ENCODE results near the gene RXRG.

RXRG gene

DNA sequence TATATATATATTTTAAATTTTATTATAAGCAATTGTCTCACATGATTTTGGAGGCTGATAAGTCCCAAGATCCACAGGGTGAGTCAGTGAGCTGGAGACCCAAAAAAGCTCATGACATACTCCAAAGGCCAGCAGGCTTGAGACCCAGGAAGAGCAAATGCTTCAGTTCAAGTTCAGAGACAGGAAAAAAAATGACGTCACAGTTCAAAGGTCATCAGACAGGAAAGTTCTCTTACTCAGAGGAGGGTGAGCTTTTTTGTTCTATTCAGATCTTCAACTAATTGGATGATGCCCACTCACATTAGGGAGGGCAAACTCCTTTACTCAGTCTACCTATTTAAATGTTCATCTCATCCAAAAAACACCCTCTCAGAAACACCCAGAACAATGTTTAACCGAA is 18.2 kb downstream of the RXRG start:
- no peak for DNase-seq (ENCODE audit: low read depth)
- TF ChIP-seq, protein P1, sequence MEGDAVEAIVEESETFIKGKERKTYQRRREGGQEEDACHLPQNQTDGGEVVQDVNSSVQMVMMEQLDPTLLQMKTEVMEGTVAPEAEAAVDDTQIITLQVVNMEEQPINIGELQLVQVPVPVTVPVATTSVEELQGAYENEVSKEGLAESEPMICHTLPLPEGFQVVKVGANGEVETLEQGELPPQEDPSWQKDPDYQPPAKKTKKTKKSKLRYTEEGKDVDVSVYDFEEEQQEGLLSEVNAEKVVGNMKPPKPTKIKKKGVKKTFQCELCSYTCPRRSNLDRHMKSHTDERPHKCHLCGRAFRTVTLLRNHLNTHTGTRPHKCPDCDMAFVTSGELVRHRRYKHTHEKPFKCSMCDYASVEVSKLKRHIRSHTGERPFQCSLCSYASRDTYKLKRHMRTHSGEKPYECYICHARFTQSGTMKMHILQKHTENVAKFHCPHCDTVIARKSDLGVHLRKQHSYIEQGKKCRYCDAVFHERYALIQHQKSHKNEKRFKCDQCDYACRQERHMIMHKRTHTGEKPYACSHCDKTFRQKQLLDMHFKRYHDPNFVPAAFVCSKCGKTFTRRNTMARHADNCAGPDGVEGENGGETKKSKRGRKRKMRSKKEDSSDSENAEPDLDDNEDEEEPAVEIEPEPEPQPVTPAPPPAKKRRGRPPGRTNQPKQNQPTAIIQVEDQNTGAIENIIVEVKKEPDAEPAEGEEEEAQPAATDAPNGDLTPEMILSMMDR (IDR thresholded peaks at IDR 0.05; ENCODE audit: control insufficient read depth, extremely low read depth, insufficient read depth) = no peak
- no peak overlapping the region for H3K4me3 ChIP-seq (ENCODE audit: low read depth, low read length)

- TF ChIP-seq, protein P1 (IDR thresholded peaks at IDR 0.05; ENCODE audit: control insufficient read depth, extremely low read depth, insufficient read depth) = no peak
- no peak for DNase-seq (ENCODE audit: low read depth)
- no peak overlapping the region for H3K4me3 ChIP-seq (ENCODE audit: low read depth, low read length)
These were observed 19.3 kb downstream of the RXRG start for GRCh38 chr1:165425621-165426020.

- H3K4me3 ChIP-seq (ENCODE audit: low read depth, low read length) = no peak overlapping the region
- TF ChIP-seq, protein P1 (IDR thresholded peaks at IDR 0.05; ENCODE audit: control insufficient read depth, extremely low read depth, insufficient read depth) = no peak
- DNase-seq (ENCODE audit: low read depth) = no peak
These were observed 20.3 kb downstream of the RXRG start for GRCh38 chr1:165424454-165425216.

- no peak for DNase-seq (ENCODE audit: low read depth)
- no peak overlapping the region for H3K4me3 ChIP-seq (ENCODE audit: low read depth, low read length)
- TF ChIP-seq, protein P1 (IDR thresholded peaks at IDR 0.05; ENCODE audit: control insufficient read depth, extremely low read depth, insufficient read depth) = no peak
These were observed 21.8 kb downstream of the RXRG start for GRCh38 chr1:165423136-165423535.

DNA sequence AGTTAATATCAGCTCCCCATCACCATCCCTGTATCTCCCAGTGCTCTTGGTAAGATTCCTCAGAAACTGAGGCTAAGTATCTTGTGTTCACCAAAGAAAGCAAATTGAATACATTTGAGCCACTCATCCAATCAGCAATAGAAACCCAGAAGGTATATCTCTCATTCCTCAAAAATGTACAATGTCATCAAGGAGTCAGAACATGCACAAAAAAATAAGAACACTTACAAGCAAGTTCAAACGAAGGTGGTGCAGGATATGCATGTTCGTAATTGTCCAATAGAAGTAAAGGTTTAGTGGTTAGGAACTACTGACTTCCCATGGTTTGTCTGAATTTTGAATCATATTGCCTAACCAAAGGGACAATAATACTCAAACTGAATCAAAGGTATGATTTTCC is 24.3 kb downstream of the RXRG start:
- TF ChIP-seq, protein P1 (IDR thresholded peaks at IDR 0.05; ENCODE audit: control insufficient read depth, extremely low read depth, insufficient read depth) = no peak
- no peak overlapping the region; the same call in 1 of the 2 replicates for H3K4me3 ChIP-seq (ENCODE audit: low read depth, low read length)
- DNase-seq (ENCODE audit: low read depth) = no peak

- TF ChIP-seq, protein P1 (IDR thresholded peaks at IDR 0.05; ENCODE audit: control insufficient read depth, extremely low read depth, insufficient read depth) = no peak
- no peak for DNase-seq (ENCODE audit: low read depth)
- no peak overlapping the region for H3K4me3 ChIP-seq (ENCODE audit: low read depth, low read length)
These were observed 25.1 kb downstream of the RXRG start for GRCh38 chr1:165419839-165420238.

GRCh38 chr1:165418195-165418594 is 26.7 kb downstream of the RXRG start:
- no peak overlapping the region for H3K4me3 ChIP-seq (ENCODE audit: low read depth, low read length)
- no peak for DNase-seq (ENCODE audit: low read depth)
- TF ChIP-seq, protein P1 (IDR thresholded peaks at IDR 0.05; ENCODE audit: control insufficient read depth, extremely low read depth, insufficient read depth) = no peak
